Upper lobe of right lung (tissue), 1 donor: ENCODE measurements around the gene TMEM151B. TPM values are rescaled to one million over a fixed set of nuclear protein-coding genes. Genes with fewer than 3 reads are reported as not detected.

ENCODE experiments used
- ATAC-seq: fragments of 200-7000 bp; cut with Tn5 transposase; one replicate; pipeline ENCODE4 v1.9.1; 2020; ENCODE audit warnings: mild to moderate bottlenecking, moderate library complexity
- DNase-seq: peaks from one replicate; pipeline ENCODE4 v3.0.0-alpha.2; 2020
- H3K27ac ChIP-seq: fragments of 200-600 bp; one replicate; pipeline ENCODE4 v1.8.0; 2022
- H3K27me3 ChIP-seq: fragments of 200-600 bp; one replicate; pipeline ENCODE4 v1.8.0; 2022; ENCODE audit warnings: mild to moderate bottlenecking
- H3K36me3 ChIP-seq: fragments of 200-600 bp; one replicate; pipeline ENCODE4 v1.8.0; 2022
- H3K4me1 ChIP-seq: fragments of 200-600 bp; one replicate; pipeline ENCODE4 v1.8.0; 2022
- H3K4me3 ChIP-seq: fragments of 200-600 bp; one replicate; pipeline ENCODE4 v1.8.0; 2022; ENCODE audit warnings: mild to moderate bottlenecking
- H3K9me3 ChIP-seq: fragments of 200-600 bp; one replicate; pipeline ENCODE4 v1.8.0; 2022
- intact Hi-C: fragments of 100-400 bp; cut with DNase I; formaldehyde crosslinking; loops from one replicate; pipeline ENCODE4 v1.11.0; 2022
- total RNA-seq: library from RNA; stranded (reverse); fragmentation: NEBNext Ultra II Directional; extraction: Animal tissue kit (Norgen Biotek cat#: 25700); gene quantifications from one replicate; pipeline ENCODE4 v1.2.1, GENCODE V29; 2021
- TF ChIP-seq, protein P1 (sequence below): fragments of 200-600 bp; IDR thresholded peaks from one replicate; pipeline ENCODE4 v1.8.0; 2022; ENCODE audit warnings: antibody characterized with exemption
- donor health status: DM: no; HTN: yes; CAD: no; lungs with severe emphysema.

TMEM151B gene
- total RNA-seq, 1 donor from 2014 or later: not detected

- TF ChIP-seq, protein P1, sequence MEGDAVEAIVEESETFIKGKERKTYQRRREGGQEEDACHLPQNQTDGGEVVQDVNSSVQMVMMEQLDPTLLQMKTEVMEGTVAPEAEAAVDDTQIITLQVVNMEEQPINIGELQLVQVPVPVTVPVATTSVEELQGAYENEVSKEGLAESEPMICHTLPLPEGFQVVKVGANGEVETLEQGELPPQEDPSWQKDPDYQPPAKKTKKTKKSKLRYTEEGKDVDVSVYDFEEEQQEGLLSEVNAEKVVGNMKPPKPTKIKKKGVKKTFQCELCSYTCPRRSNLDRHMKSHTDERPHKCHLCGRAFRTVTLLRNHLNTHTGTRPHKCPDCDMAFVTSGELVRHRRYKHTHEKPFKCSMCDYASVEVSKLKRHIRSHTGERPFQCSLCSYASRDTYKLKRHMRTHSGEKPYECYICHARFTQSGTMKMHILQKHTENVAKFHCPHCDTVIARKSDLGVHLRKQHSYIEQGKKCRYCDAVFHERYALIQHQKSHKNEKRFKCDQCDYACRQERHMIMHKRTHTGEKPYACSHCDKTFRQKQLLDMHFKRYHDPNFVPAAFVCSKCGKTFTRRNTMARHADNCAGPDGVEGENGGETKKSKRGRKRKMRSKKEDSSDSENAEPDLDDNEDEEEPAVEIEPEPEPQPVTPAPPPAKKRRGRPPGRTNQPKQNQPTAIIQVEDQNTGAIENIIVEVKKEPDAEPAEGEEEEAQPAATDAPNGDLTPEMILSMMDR: no peak
- intact Hi-C loops: no loop called here
Observed at GRCh38 chr6:44272529-44272928, 2.3 kb downstream of the TMEM151B start.

GRCh38 chr6:44272999-44273566 is 2.8 kb downstream of the TMEM151B start:
- Histone ChIP-seq H3K27ac (no peak overlapping the region), H3K9me3 (no peaks in the 10 kb centered on the region), H3K4me3 (no peak overlapping the region), H3K4me1 (no peaks in the 10 kb centered on the region), H3K27me3 (peaks cover 66% of the 10 kb centered on the region), H3K36me3 (no peaks in the 10 kb centered on the region)
- ATAC-seq (no peak), DNase-seq (no peak)
- TF ChIP-seq, protein P1: no peak
- intact Hi-C loops: no loop called here

More at GRCh38 chr6:44272529-44272928, 2.3 kb downstream of the TMEM151B start:
- no peaks in the 10 kb centered on the region for H3K4me1 ChIP-seq
- no peaks in the 10 kb centered on the region for H3K36me3 ChIP-seq
- no peak overlapping the region for H3K4me3 ChIP-seq
- H3K27ac ChIP-seq: no peak overlapping the region
- H3K27me3 ChIP-seq: peaks cover 61% of the 10 kb centered on the region
- no peaks in the 10 kb centered on the region for H3K9me3 ChIP-seq
- DNase-seq (no peak), ATAC-seq (no peak)

DNA sequence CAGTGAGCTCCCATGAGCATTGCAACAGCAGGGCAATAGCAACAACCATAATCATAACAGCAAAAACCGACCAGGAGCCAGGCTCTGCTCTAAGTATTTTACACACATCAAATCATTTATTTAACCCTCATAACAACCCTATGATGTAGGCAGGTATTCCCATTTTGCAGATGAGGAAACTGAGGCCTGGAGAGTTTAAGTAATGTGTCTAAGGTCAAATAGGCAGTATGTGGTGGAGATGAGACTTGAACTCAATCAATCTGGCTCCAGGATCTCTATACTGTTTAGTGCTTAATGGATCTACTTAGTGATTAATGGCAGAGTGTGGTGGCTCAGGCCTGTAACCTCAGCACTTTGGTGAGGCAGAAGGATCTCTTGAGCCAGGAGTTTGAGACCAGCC is 3.4 kb downstream of the TMEM151B start:
- intact Hi-C loops: no loop called here
- no peak for DNase-seq
- TF ChIP-seq, protein P1: no peak
- Histone ChIP-seq H3K4me1 (no peaks in the 10 kb centered on the region), H3K27me3 (peaks cover 72% of the 10 kb centered on the region), H3K9me3 (no peaks in the 10 kb centered on the region), H3K4me3 (no peak overlapping the region), H3K27ac (no peak overlapping the region), H3K36me3 (no peaks in the 10 kb centered on the region)
- no peak for ATAC-seq

- DNase-seq (no peak), ATAC-seq (no peak)
- Histone ChIP-seq H3K27me3 (peaks cover 67% of the 10 kb centered on the region), H3K27ac (no peak overlapping the region), H3K4me1 (no peaks in the 10 kb centered on the region), H3K4me3 (no peak overlapping the region), H3K9me3 (no peaks in the 10 kb centered on the region), H3K36me3 (no peaks in the 10 kb centered on the region)
- intact Hi-C loops: no loop called here
- TF ChIP-seq, protein P1: no peak
Observed at GRCh38 chr6:44275271-44275748, 5.1 kb downstream of the TMEM151B start.

- intact Hi-C loops: no loop called here
- ATAC-seq: peak; percentile 59
- TF ChIP-seq, protein P1: no peak
- Histone ChIP-seq H3K9me3 (no peaks in the 10 kb centered on the region), H3K4me3 (peak overlapping the region; percentile 36), H3K27ac (no peak overlapping the region), H3K27me3 (peaks cover 66% of the 10 kb centered on the region), H3K4me1 (no peaks in the 10 kb centered on the region), H3K36me3 (no peaks in the 10 kb centered on the region)
- no peak for DNase-seq
Observed at GRCh38 chr6:44275749-44276648, 5.7 kb downstream of the TMEM151B start.
